ENCODE results near the gene PRR20E.
"Not testable (repeated sequence)": the region's sequence is repeated elsewhere in the genome, so short reads cannot be mapped to it uniquely, and the experiment has no call there.

The PRR20E gene

DNA sequence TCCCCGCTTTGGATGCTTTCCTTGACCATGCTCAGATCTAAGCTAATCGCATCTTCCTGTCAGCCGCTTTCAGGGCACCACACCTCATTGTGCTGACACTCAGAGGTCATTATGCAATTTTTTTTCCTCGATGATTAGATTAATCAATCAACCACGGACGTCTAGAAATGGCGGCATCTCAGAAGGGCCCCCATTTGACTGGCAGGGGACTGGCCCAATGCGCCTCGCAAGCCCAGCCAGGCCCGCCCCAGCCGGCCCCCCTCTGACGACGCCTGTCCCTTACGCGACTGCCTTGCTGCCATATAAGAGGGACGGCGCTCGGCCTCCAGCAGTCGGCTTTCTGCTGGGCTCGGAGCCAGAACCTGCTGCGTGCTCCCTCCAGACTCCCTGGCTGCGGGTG is at the start of gene PRR20E:
Gene PRR20E (plus strand): TSS at position 301 of the 400 bp plus-strand sequence. CDS start 387 bp downstream, outside the sequence.
- ATAC-seq, H3K9me3 Mint-ChIP-seq, H3K4me3 Mint-ChIP-seq, H3K27me3 Mint-ChIP-seq, H3K4me1 Mint-ChIP-seq, H3K36me3 Mint-ChIP-seq, H3K27ac Mint-ChIP-seq: not testable (repeated sequence)

DNA sequence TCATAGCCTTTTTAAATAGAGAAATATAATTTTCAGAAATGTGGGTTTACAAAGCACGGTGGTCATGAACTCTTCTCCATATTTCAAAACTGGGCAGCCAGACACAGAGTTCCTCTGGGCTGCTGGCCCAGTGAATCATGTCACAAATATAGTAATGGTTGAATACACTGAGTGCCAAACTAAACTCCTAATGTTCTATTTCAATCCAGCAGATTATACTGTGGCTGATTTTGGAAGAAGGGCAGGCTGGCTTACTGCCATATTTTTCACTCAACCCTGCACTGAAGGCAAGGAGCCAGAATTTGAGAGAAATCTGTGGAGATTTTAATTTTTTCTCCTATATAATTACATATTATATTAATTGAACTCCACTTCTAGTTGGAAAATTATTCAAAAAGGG is 43.3 kb upstream of the PRR20E start:
- Mint-ChIP-seq H3K27me3 (no peaks in the 10 kb centered on the region), H3K36me3 (no peaks in the 10 kb centered on the region), H3K4me3 (no peak overlapping the region), H3K27ac (no peak overlapping the region), H3K9me3 (no peaks in the 10 kb centered on the region), H3K4me1 (no peaks in the 10 kb centered on the region)
- ATAC-seq = no peak

DNA sequence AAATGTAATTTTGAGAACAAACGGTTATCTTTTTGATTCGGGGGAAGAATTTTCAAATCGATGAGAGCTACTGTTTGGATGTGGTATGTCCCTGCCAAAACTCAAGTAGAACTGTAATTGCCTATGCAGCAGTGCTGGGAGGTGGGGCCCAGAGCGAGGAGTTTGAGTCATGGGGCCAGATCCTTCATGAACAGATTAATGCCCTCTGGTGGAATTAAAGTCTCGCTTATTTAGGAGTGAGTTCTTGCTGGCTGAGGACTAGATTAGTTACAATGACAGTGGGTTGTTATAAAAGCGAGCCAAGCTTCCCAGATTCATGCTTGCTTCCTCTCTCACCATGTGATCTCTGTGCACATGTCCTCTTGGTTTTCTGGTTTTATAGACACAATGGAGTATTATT is 38.1 kb upstream of the PRR20E start:
- H3K4me3 Mint-ChIP-seq = no peak overlapping the region
- H3K36me3 Mint-ChIP-seq = no peaks in the 10 kb centered on the region
- no peak for ATAC-seq
- H3K9me3 Mint-ChIP-seq = no peaks in the 10 kb centered on the region
- no peaks in the 10 kb centered on the region for H3K27me3 Mint-ChIP-seq
- no peaks in the 10 kb centered on the region for H3K4me1 Mint-ChIP-seq
- no peak overlapping the region for H3K27ac Mint-ChIP-seq

DNA sequence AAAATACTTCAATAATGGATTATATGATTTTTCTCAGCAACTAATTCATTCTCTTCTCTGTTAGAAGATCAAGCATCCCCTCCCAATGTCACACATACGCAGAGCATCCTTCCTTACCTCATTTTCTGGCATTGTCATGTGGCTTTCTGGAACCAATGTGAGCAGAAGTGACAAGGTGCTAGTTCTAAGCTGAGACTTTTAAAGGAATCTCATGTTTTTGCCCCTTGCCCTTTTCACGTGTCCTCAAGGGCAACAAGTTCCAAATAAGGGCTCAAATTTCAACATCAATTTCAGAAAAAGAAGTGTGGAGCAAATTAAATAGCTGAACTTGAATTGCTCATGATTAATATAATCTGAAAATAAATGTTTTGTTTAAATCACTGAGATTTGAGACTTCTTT is 30.9 kb upstream of the PRR20E start:
- H3K36me3 Mint-ChIP-seq = no peaks in the 10 kb centered on the region

DNA sequence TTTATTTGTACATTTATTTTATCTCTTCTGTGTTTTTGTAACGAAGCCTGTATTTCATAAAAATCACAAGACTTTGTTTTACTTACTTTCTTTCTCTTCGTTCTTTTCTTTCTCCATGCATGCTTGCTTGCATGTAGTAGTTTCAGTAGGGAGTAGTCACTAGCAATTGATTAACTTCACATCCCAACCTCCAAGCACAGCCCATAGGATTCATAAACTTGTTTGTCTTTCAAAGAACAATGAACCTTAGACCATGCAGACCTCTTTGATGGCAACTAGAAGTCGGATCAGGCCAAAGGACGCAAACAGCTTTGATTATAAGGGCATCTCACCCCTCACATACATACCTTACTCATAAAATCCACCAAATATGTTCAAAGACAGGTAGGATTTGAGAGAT is 29.4 kb upstream of the PRR20E start:
- ATAC-seq = no peak
- H3K4me1 Mint-ChIP-seq = no peaks in the 10 kb centered on the region
- H3K4me3 Mint-ChIP-seq = no peak overlapping the region
- no peaks in the 10 kb centered on the region for H3K36me3 Mint-ChIP-seq
- no peak overlapping the region for H3K27ac Mint-ChIP-seq
- no peaks in the 10 kb centered on the region for H3K9me3 Mint-ChIP-seq
- no peaks in the 10 kb centered on the region for H3K27me3 Mint-ChIP-seq

More for the DNA sequence above, 30.9 kb upstream of the PRR20E start:
- no peaks in the 10 kb centered on the region for H3K27me3 Mint-ChIP-seq
- no peak overlapping the region for H3K27ac Mint-ChIP-seq
- H3K4me1 Mint-ChIP-seq = no peaks in the 10 kb centered on the region
- ATAC-seq = no peak
- no peak overlapping the region for H3K4me3 Mint-ChIP-seq
- no peaks in the 10 kb centered on the region for H3K9me3 Mint-ChIP-seq

DNA sequence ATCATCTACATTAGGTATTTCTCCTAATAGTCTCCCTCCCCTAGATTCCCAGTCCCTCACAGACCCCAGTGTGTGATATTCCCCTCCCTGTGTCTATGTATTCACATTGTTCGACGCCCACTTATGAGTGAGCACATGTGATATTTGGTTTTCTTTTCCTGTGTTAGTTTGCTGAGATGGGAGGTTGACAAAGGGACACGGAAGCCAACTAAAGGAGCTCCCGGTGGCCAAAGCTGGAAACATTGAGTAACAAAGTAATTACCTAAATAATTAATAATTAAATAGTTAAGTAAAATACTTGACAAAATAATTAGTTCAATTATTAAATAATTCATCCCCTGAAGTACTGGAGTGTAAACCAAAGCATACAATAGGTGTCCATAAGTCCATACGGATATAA is 28.0 kb upstream of the PRR20E start:
- Mint-ChIP-seq H3K36me3 (no peaks in the 10 kb centered on the region), H3K4me1 (no peaks in the 10 kb centered on the region), H3K9me3 (no peaks in the 10 kb centered on the region), H3K27ac (no peak overlapping the region), H3K27me3 (no peaks in the 10 kb centered on the region), H3K4me3 (no peak overlapping the region)
- ATAC-seq = no peak

DNA sequence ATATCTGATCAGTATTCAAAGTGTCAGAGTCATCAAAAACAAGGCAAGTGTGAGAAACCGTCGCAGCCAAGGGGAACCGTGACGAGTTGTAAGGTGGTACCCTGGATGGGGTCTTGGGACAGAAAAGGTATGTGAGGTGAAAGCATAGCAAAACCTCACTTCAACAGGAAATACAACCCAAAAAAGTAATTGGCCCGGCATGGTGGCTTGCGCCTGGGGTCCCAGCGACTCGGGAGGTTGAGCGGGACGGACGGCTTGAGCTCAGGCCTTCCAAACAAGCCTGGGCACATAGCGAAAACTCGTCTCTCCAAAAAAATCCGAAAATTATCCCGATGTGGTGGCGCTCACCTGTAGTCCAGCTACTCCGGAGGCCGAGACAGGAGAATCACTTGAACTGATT is 27.2 kb upstream of the PRR20E start:
- not testable (repeated sequence) for H3K27ac Mint-ChIP-seq, H3K4me3 Mint-ChIP-seq, H3K27me3 Mint-ChIP-seq, H3K36me3 Mint-ChIP-seq, H3K9me3 Mint-ChIP-seq, ATAC-seq, H3K4me1 Mint-ChIP-seq

DNA sequence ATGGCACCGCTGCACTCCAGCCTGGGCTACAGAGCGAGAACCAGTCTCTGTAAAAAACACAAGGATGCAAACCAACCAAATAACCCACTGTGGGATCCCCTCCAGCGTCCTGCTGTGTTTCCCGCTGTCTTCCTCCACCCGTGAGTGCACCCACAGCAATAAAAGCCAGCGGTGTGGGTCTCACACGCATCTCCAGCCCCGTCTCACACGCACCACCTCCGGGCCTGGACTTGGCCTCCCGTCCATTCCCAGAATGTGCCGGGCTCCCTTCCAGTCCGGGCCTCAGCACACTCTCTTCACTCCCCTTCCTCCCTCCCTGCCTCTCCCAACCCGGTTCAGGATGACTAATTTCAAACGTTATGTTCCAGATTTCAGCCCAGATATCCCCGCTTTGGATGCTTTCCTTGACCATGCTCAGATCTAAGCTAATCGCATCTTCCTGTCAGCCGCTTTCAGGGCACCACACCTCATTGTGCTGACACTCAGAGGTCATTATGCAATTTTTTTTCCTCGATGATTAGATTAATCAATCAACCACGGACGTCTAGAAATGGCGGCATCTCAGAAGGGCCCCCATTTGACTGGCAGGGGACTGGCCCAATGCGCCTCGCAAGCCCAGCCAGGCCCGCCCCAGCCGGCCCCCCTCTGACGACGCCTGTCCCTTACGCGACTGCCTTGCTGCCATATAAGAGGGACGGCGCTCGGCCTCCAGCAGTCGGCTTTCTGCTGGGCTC is 26.6 kb upstream of the PRR20E start, which contains the start of gene PRR20A:
Gene PRR20A (plus strand): TSS at position 684 of the 734 bp plus-strand sequence. CDS start 387 bp downstream, outside the sequence.
- not testable (repeated sequence) for H3K27me3 Mint-ChIP-seq, ATAC-seq, H3K27ac Mint-ChIP-seq, H3K4me1 Mint-ChIP-seq, H3K9me3 Mint-ChIP-seq, H3K4me3 Mint-ChIP-seq, H3K36me3 Mint-ChIP-seq

DNA sequence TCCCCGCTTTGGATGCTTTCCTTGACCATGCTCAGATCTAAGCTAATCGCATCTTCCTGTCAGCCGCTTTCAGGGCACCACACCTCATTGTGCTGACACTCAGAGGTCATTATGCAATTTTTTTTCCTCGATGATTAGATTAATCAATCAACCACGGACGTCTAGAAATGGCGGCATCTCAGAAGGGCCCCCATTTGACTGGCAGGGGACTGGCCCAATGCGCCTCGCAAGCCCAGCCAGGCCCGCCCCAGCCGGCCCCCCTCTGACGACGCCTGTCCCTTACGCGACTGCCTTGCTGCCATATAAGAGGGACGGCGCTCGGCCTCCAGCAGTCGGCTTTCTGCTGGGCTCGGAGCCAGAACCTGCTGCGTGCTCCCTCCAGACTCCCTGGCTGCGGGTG is 19.8 kb upstream of the PRR20E start, which contains the start of gene PRR20B:
Gene PRR20B (plus strand): TSS at position 301 of the 400 bp plus-strand sequence. CDS start 387 bp downstream, outside the sequence.
- H3K4me3 Mint-ChIP-seq, H3K4me1 Mint-ChIP-seq, ATAC-seq, H3K27ac Mint-ChIP-seq, H3K9me3 Mint-ChIP-seq, H3K36me3 Mint-ChIP-seq, H3K27me3 Mint-ChIP-seq: not testable (repeated sequence)

DNA sequence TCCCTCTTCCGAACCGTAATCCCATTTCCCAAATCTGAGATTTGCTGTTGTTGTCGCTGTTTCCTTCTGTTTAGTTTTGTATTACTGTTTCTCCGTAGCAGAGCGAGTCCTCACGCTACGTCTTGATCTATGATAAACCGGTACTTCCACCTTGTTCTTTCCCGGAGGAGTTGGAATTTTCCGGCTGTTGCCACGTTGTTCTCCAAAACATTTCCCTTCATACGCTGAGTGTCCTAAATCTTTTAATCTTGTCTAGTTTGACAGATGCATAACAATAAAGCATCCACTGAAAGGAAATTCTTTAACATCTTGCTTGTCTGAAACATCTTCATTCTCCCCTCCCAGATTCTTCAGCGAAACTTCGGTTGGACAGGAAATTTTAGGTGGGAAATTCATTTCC is 18.9 kb upstream of the PRR20E start:
- not testable (repeated sequence) for H3K36me3 Mint-ChIP-seq, ATAC-seq, H3K4me3 Mint-ChIP-seq, H3K4me1 Mint-ChIP-seq, H3K27me3 Mint-ChIP-seq, H3K9me3 Mint-ChIP-seq, H3K27ac Mint-ChIP-seq

DNA sequence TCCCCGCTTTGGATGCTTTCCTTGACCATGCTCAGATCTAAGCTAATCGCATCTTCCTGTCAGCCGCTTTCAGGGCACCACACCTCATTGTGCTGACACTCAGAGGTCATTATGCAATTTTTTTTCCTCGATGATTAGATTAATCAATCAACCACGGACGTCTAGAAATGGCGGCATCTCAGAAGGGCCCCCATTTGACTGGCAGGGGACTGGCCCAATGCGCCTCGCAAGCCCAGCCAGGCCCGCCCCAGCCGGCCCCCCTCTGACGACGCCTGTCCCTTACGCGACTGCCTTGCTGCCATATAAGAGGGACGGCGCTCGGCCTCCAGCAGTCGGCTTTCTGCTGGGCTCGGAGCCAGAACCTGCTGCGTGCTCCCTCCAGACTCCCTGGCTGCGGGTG is 13.2 kb upstream of the PRR20E start, which contains the start of gene PRR20C:
Gene PRR20C (plus strand): TSS at position 301 of the 400 bp plus-strand sequence. CDS start 387 bp downstream, outside the sequence.
- ATAC-seq, H3K27ac Mint-ChIP-seq, H3K27me3 Mint-ChIP-seq, H3K36me3 Mint-ChIP-seq, H3K4me3 Mint-ChIP-seq, H3K4me1 Mint-ChIP-seq, H3K9me3 Mint-ChIP-seq: not testable (repeated sequence)

DNA sequence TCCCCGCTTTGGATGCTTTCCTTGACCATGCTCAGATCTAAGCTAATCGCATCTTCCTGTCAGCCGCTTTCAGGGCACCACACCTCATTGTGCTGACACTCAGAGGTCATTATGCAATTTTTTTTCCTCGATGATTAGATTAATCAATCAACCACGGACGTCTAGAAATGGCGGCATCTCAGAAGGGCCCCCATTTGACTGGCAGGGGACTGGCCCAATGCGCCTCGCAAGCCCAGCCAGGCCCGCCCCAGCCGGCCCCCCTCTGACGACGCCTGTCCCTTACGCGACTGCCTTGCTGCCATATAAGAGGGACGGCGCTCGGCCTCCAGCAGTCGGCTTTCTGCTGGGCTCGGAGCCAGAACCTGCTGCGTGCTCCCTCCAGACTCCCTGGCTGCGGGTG is 6.7 kb upstream of the PRR20E start, which contains the start of gene PRR20D:
Gene PRR20D (plus strand): TSS at position 301 of the 400 bp plus-strand sequence. CDS start 387 bp downstream, outside the sequence.
- not testable (repeated sequence) for H3K4me3 Mint-ChIP-seq, H3K4me1 Mint-ChIP-seq, H3K36me3 Mint-ChIP-seq, H3K9me3 Mint-ChIP-seq, H3K27ac Mint-ChIP-seq, ATAC-seq, H3K27me3 Mint-ChIP-seq

DNA sequence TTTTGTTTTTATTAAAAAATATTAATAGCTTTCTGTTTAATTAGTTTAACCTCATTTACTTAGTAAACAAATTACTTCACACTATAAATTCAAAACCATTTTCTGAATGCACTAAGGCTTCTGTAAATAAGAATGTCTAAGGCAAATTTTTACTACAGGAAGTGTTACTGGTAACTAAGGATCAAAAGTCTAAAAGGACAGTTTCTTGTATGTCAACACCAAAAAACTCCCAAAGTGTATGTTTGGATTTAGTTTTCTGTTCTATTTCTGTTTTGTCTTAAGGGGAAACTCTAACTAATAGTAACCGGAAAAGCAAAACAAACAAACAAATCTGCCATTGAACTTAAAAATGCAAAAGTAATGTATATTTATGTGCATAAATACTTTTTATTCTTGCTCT is 24.7 kb downstream of the PRR20E start:
- H3K36me3 Mint-ChIP-seq = no peaks in the 10 kb centered on the region
- no peak overlapping the region for H3K27ac Mint-ChIP-seq
- H3K9me3 Mint-ChIP-seq = peaks cover 2% of the 10 kb centered on the region
- H3K27me3 Mint-ChIP-seq = no peaks in the 10 kb centered on the region
- no peak overlapping the region for H3K4me3 Mint-ChIP-seq
- ATAC-seq = no peak
- H3K4me1 Mint-ChIP-seq = no peaks in the 10 kb centered on the region

DNA sequence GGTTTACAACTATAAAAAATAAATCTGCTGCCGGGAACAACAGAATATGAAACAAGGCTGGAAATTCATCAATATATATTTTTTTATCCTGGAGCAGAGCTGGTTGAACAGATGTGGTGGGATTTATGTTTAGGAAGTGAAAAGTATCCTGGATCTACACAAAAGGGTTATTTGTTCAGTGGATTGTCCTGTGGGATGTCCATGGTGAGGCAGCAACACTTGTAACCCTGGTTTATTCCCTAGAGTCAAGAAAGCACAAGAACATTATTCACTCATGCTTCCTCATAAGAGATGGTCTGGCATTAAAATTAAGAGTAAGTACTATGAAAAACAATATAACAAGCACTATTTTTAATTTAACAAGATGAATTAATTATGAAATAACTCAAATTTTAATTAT is 46.0 kb downstream of the PRR20E start:
- no peaks in the 10 kb centered on the region for H3K4me1 Mint-ChIP-seq
- no peaks in the 10 kb centered on the region for H3K36me3 Mint-ChIP-seq
- no peaks in the 10 kb centered on the region for H3K27me3 Mint-ChIP-seq
- H3K9me3 Mint-ChIP-seq = no peaks in the 10 kb centered on the region
- H3K4me3 Mint-ChIP-seq = no peak overlapping the region
- ATAC-seq = no peak
- H3K27ac Mint-ChIP-seq = no peak overlapping the region
